ENCODE results near the gene BRF1. TPM values are rescaled to one million over a fixed set of nuclear protein-coding genes. Genes with fewer than 3 reads are reported as not detected.
"Not testable (repeated sequence)": the region's sequence is repeated elsewhere in the genome, so short reads cannot be mapped to it uniquely, and the experiment has no call there.

Gene BRF1
- total and polyA plus RNA-seq, 4 donors: 49.3 to 77.9 (median 62.3) TPM

- no peak for DNase-seq (ENCODE audit: low read depth in 4 of 6, low spot score in 6 of 6)
- H3K27ac ChIP-seq (ENCODE audit: low read depth, low read length): no peak overlapping the region
- peaks cover 66% of the 10 kb centered on the region for H3K36me3 ChIP-seq (ENCODE audit: control insufficient read depth, insufficient read depth, low read length)
- H3K4me1 ChIP-seq (ENCODE audit: control insufficient read depth, insufficient read depth, low read length): peaks cover 80% of the 10 kb centered on the region
- H3K27me3 ChIP-seq (ENCODE audit: control insufficient read depth, insufficient read depth, low read length): no peaks in the 10 kb centered on the region
- peaks cover 1% of the 10 kb centered on the region for H3K9me3 ChIP-seq (ENCODE audit: control insufficient read depth, insufficient read depth, low read length)
- 80% methylated on average over 13 of the region's 15 CpGs for WGBS (ENCODE audit: insufficient coverage)
- H3K4me3 ChIP-seq (ENCODE audit: low read depth, low read length): no peak overlapping the region
These were observed 32.3 kb upstream of the BRF1 start for GRCh38 chr14:105333020-105333490.

- H3K27ac ChIP-seq (ENCODE audit: low read depth, low read length): no peak overlapping the region
- 75% methylated on average over 11 of the region's 11 CpGs for WGBS (ENCODE audit: insufficient coverage)
- H3K4me1 ChIP-seq (ENCODE audit: control insufficient read depth, insufficient read depth, low read length): peaks cover 80% of the 10 kb centered on the region
These were observed 31.6 kb upstream of the BRF1 start for GRCh38 chr14:105332350-105332874.

GRCh38 chr14:105331575-105332349 lies 31.0 kb upstream of the BRF1 start:
- Histone ChIP-seq H3K4me3 (ENCODE audit: low read depth, low read length) (no peak overlapping the region), H3K36me3 (ENCODE audit: control insufficient read depth, insufficient read depth, low read length) (peaks cover 69% of the 10 kb centered on the region), H3K9me3 (ENCODE audit: control insufficient read depth, insufficient read depth, low read length) (peaks cover 1% of the 10 kb centered on the region), H3K4me1 (ENCODE audit: control insufficient read depth, insufficient read depth, low read length) (peaks cover 81% of the 10 kb centered on the region), H3K27ac (ENCODE audit: low read depth, low read length) (no peak overlapping the region), H3K27me3 (ENCODE audit: control insufficient read depth, insufficient read depth, low read length) (no peaks in the 10 kb centered on the region)
- no peak for DNase-seq (ENCODE audit: low read depth in 4 of 6, low spot score in 6 of 6)
- WGBS (ENCODE audit: insufficient coverage): 84% methylated on average over 6 of the region's 8 CpGs

More at GRCh38 chr14:105332350-105332874, 31.6 kb upstream of the BRF1 start:
- DNase-seq (ENCODE audit: low read depth in 4 of 6, low spot score in 6 of 6): no peak
- no peak overlapping the region for H3K4me3 ChIP-seq (ENCODE audit: low read depth, low read length)
- H3K27me3 ChIP-seq (ENCODE audit: control insufficient read depth, insufficient read depth, low read length): no peaks in the 10 kb centered on the region
- peaks cover 1% of the 10 kb centered on the region for H3K9me3 ChIP-seq (ENCODE audit: control insufficient read depth, insufficient read depth, low read length)
- H3K36me3 ChIP-seq (ENCODE audit: control insufficient read depth, insufficient read depth, low read length): peaks cover 66% of the 10 kb centered on the region

- DNase-seq (ENCODE audit: low read depth in 4 of 6, low spot score in 6 of 6): no peak
- H3K36me3 ChIP-seq (ENCODE audit: control insufficient read depth, insufficient read depth, low read length): peaks cover 69% of the 10 kb centered on the region
- H3K27me3 ChIP-seq (ENCODE audit: control insufficient read depth, insufficient read depth, low read length): no peaks in the 10 kb centered on the region
- H3K9me3 ChIP-seq (ENCODE audit: control insufficient read depth, insufficient read depth, low read length): peaks cover 1% of the 10 kb centered on the region
- peaks cover 81% of the 10 kb centered on the region for H3K4me1 ChIP-seq (ENCODE audit: control insufficient read depth, insufficient read depth, low read length)
- no peak overlapping the region for H3K27ac ChIP-seq (ENCODE audit: low read depth, low read length)
- WGBS (ENCODE audit: insufficient coverage): 71% methylated on average over 13 of the region's 13 CpGs
- H3K4me3 ChIP-seq (ENCODE audit: low read depth, low read length): no peak overlapping the region
These were observed 29.7 kb upstream of the BRF1 start for GRCh38 chr14:105330491-105330895.

- Histone ChIP-seq H3K9me3 (ENCODE audit: control insufficient read depth, insufficient read depth, low read length) (peaks cover 1% of the 10 kb centered on the region), H3K36me3 (ENCODE audit: control insufficient read depth, insufficient read depth, low read length) (peaks cover 64% of the 10 kb centered on the region), H3K4me1 (ENCODE audit: control insufficient read depth, insufficient read depth, low read length) (peaks cover 83% of the 10 kb centered on the region), H3K27ac (ENCODE audit: low read depth, low read length) (no peak overlapping the region), H3K27me3 (ENCODE audit: control insufficient read depth, insufficient read depth, low read length) (no peaks in the 10 kb centered on the region), H3K4me3 (ENCODE audit: low read depth, low read length) (no peak overlapping the region)
- 91% methylated on average over 17 of the region's 17 CpGs for WGBS (ENCODE audit: insufficient coverage)
- no peak for DNase-seq (ENCODE audit: low read depth in 4 of 6, low spot score in 6 of 6)
These were observed 28.8 kb upstream of the BRF1 start for GRCh38 chr14:105329411-105330150.

GRCh38 chr14:105328678-105329390 lies 28.0 kb upstream of the BRF1 start:
- 69% methylated on average over 13 of the region's 15 CpGs for WGBS (ENCODE audit: insufficient coverage)
- Histone ChIP-seq H3K27ac (ENCODE audit: low read depth, low read length) (no peak overlapping the region), H3K9me3 (ENCODE audit: control insufficient read depth, insufficient read depth, low read length) (peaks cover 1% of the 10 kb centered on the region), H3K36me3 (ENCODE audit: control insufficient read depth, insufficient read depth, low read length) (peaks cover 65% of the 10 kb centered on the region), H3K4me1 (ENCODE audit: control insufficient read depth, insufficient read depth, low read length) (peaks cover 83% of the 10 kb centered on the region), H3K4me3 (ENCODE audit: low read depth, low read length) (no peak overlapping the region), H3K27me3 (ENCODE audit: control insufficient read depth, insufficient read depth, low read length) (no peaks in the 10 kb centered on the region)
- DNase-seq (ENCODE audit: low read depth in 4 of 6, low spot score in 6 of 6): no peak

- Histone ChIP-seq H3K27ac (ENCODE audit: low read depth, low read length) (no peak overlapping the region), H3K27me3 (ENCODE audit: control insufficient read depth, insufficient read depth, low read length) (no peaks in the 10 kb centered on the region), H3K4me3 (ENCODE audit: low read depth, low read length) (no peak overlapping the region), H3K9me3 (ENCODE audit: control insufficient read depth, insufficient read depth, low read length) (peaks cover 1% of the 10 kb centered on the region), H3K36me3 (ENCODE audit: control insufficient read depth, insufficient read depth, low read length) (peaks cover 65% of the 10 kb centered on the region), H3K4me1 (ENCODE audit: control insufficient read depth, insufficient read depth, low read length) (peaks cover 83% of the 10 kb centered on the region)
- 79% methylated on average over 9 of the region's 12 CpGs for WGBS (ENCODE audit: insufficient coverage)
- no peak for DNase-seq (ENCODE audit: low read depth in 4 of 6, low spot score in 6 of 6)
These were observed 27.4 kb upstream of the BRF1 start for GRCh38 chr14:105328070-105328677.

GRCh38 chr14:105327695-105328045 lies 26.9 kb upstream of the BRF1 start:
- DNase-seq (ENCODE audit: low read depth in 4 of 6, low spot score in 6 of 6); H3K9me3 ChIP-seq (ENCODE audit: control insufficient read depth, insufficient read depth, low read length); H3K27me3 ChIP-seq (ENCODE audit: control insufficient read depth, insufficient read depth, low read length); H3K27ac ChIP-seq (ENCODE audit: low read depth, low read length); H3K4me3 ChIP-seq (ENCODE audit: low read depth, low read length): not testable (repeated sequence)
- 27% methylated on average over 17 of the region's 17 CpGs for WGBS (ENCODE audit: insufficient coverage)
- H3K4me1 ChIP-seq (ENCODE audit: control insufficient read depth, insufficient read depth, low read length): peaks cover 79% of the 10 kb centered on the region
- H3K36me3 ChIP-seq (ENCODE audit: control insufficient read depth, insufficient read depth, low read length): peaks cover 62% of the 10 kb centered on the region
